PFSK-1 (cell line): ENCODE measurements around the gene SPATA33.

ENCODE experiments used
- FOXP2 ChIP-seq: optimal IDR thresholded peaks from 2 replicates; pipeline ENCODE3; 2011; ENCODE audit warnings: borderline replicate concordance, control low read depth, inconsistent platforms; ENCODE audit not compliant: insufficient read depth; ENCODE audit errors: extremely low read length, extremely low read depth
- POLR2AphosphoS5 ChIP-seq: IDR thresholded peaks from 2 replicates; pipeline ENCODE4 v1.6.1; 2012; ENCODE audit warnings: low read depth, mild to moderate bottlenecking, control low read depth, low read length, moderate library complexity
- REST ChIP-seq, 2 experiments: IDR thresholded peaks; 2 replicates each; pipeline versions ENCODE4 v1.6.1 to v1.8.0; 2011 to 2012; ENCODE audit warnings: low read depth in 2 of 2, low read length in 2 of 2, control low read depth in 1 of 2, inconsistent platforms in 1 of 2, mild to moderate bottlenecking in 1 of 2, moderate library complexity in 1 of 2; ENCODE audit not compliant: insufficient read depth in 1 of 2
- SIN3A ChIP-seq: IDR thresholded peaks from 2 replicates; pipeline ENCODE4 v1.6.1; 2012; ENCODE audit warnings: mild to moderate bottlenecking, low read length, moderate library complexity, borderline replicate concordance; ENCODE audit not compliant: insufficient read depth
- TAF1 ChIP-seq: IDR thresholded peaks from 2 replicates; pipeline ENCODE4 v1.6.1; 2012; ENCODE audit warnings: low read length, control low read depth, borderline replicate concordance; ENCODE audit not compliant: insufficient read depth

Gene SPATA33

GRCh38 chr16:89704281-89704680, 46.6 kb downstream of the SPATA33 start:
- TF ChIP-seq TAF1: no peak
- TF ChIP-seq FOXP2: no peak
- TF ChIP-seq SIN3A: no peak
- TF ChIP-seq REST (IDR thresholded peaks at IDR 0.05; ENCODE audit: insufficient read depth in 1 of 2, low read depth in 2 of 2, low read length in 2 of 2): no peak
- no peak for TF ChIP-seq POLR2AphosphoS5

GRCh38 chr16:89705006-89705405, 47.4 kb downstream of the SPATA33 start:
- TF ChIP-seq FOXP2: no peak
- TF ChIP-seq POLR2AphosphoS5: no peak
- no peak for TF ChIP-seq REST (IDR thresholded peaks at IDR 0.05; ENCODE audit: insufficient read depth in 1 of 2, low read depth in 2 of 2, low read length in 2 of 2)
- TF ChIP-seq SIN3A: no peak
- TF ChIP-seq TAF1: no peak

GRCh38 chr16:89706518-89707260, 49.1 kb downstream of the SPATA33 start:
- TF ChIP-seq REST (IDR thresholded peaks at IDR 0.05; ENCODE audit: insufficient read depth in 1 of 2, low read depth in 2 of 2, low read length in 2 of 2) (no peak), TAF1 (no peak), SIN3A (no peak), POLR2AphosphoS5 (no peak), FOXP2 (no peak)

GRCh38 chr16:89707695-89708094, 50.1 kb downstream of the SPATA33 start:
- TF ChIP-seq FOXP2: no peak
- TF ChIP-seq POLR2AphosphoS5: no peak
- TF ChIP-seq TAF1: no peak
- no peak for TF ChIP-seq SIN3A
- TF ChIP-seq REST (IDR thresholded peaks at IDR 0.05; ENCODE audit: insufficient read depth in 1 of 2, low read depth in 2 of 2, low read length in 2 of 2): no peak

DNA sequence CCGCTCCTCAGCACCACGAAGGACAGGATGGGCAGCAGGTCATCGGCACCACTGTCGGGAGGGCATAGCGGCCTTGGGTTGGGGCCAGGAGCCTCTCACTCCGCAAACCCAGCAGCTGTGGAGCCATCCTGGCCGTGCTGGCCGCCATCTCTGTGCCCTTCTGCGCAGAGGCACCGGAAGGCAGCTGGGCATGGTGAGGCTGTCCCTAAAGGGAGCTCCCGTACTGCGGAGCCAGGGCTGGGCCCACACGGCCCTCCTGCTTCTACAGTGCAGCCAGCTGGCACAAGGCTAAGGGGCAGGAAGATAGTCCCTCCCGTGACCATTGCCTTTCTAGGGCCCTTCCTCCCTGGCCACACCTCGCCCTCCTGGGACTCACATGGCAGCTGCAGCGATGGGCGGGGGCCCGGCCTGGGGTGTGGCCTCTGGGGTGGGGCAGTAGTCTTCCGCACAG, 50.9 kb downstream of the SPATA33 start:
- TF ChIP-seq REST (IDR thresholded peaks at IDR 0.05; ENCODE audit: insufficient read depth in 1 of 2, low read depth in 2 of 2, low read length in 2 of 2): no peak
- no peak for TF ChIP-seq TAF1
- TF ChIP-seq SIN3A: no peak
- no peak for TF ChIP-seq FOXP2
- TF ChIP-seq POLR2AphosphoS5: no peak
